HepG2 (cell line): ENCODE results near the gene MXRA8. TPM values are rescaled to one million over a fixed set of nuclear protein-coding genes. Genes with fewer than 3 reads are reported as not detected.

Experiments used
- AKAP8 ChIP-seq: sonication (generic); formaldehyde crosslinking; IDR thresholded peaks from 2 replicates; pipeline ENCODE4 v1.5.1; 2020; ENCODE audit warnings: mild to moderate bottlenecking, missing genetic modification reagents
- BCL6 ChIP-seq: IDR thresholded peaks from 2 replicates; pipeline ENCODE4 v1.6.1; 2016; ENCODE audit warnings: missing genetic modification reagents, missing compliant biosample characterization
- EED ChIP-seq: sonication (generic); formaldehyde crosslinking; IDR thresholded peaks from 2 replicates; pipeline ENCODE4 v1.5.0; 2020; ENCODE audit warnings: mild to moderate bottlenecking, missing genetic modification reagents
- HNRNPLL ChIP-seq: fragments of 200-400 bp; formaldehyde crosslinking; IDR thresholded peaks from 2 replicates; pipeline ENCODE4 v1.6.1; 2017; ENCODE audit warnings: mild to moderate bottlenecking, low read depth, low read length; ENCODE audit not compliant: poor library complexity, severe bottlenecking
- KIAA2018 ChIP-seq: sonication (generic); formaldehyde crosslinking; IDR thresholded peaks from 2 replicates; pipeline ENCODE4 v1.5.0; 2020; ENCODE audit warnings: mild to moderate bottlenecking, missing genetic modification reagents, borderline replicate concordance
- NONO ChIP-seq, 2 experiments: fragments of 450-650 bp in 1 of 2; sonication (generic) in 1 of 2; formaldehyde crosslinking in 1 of 2; IDR thresholded peaks in 1 of 2; conservative IDR thresholded peaks in 1 of 2; 2 replicates each; pipeline versions ENCODE4 v1.6.1 to v1.8.0; 2017 to 2022; ENCODE audit warnings: mild to moderate bottlenecking in 1 of 2, missing genetic modification reagents in 1 of 2, moderate library complexity in 1 of 2
- NR1H2 ChIP-seq: sonication (generic); formaldehyde crosslinking; IDR thresholded peaks from 2 replicates; pipeline ENCODE4 v1.8.1; 2022; ENCODE audit warnings: low read depth, missing genetic modification reagents, borderline replicate concordance
- PAXIP1 ChIP-seq: sonication (generic); formaldehyde crosslinking; conservative IDR thresholded peaks from 2 replicates; pipeline ENCODE4 v1.4.0; 2020; ENCODE audit warnings: mild to moderate bottlenecking, missing genetic modification reagents, moderate library complexity
- POLR2AphosphoS5 ChIP-seq: IDR thresholded peaks from 2 replicates; pipeline ENCODE4 v1.6.1; 2012; ENCODE audit warnings: low read depth, low read length
- SMARCE1 ChIP-seq: fragments of 450-650 bp; IDR thresholded peaks from 2 replicates; pipeline ENCODE4 v1.6.1; 2017; ENCODE audit warnings: borderline replicate concordance
- STAG1 ChIP-seq: sonication (generic); formaldehyde crosslinking; IDR thresholded peaks from 2 replicates; pipeline ENCODE4 v1.4.0; 2020; ENCODE audit warnings: missing genetic modification reagents
- ZNF543 ChIP-seq: sonication (generic); formaldehyde crosslinking; IDR thresholded peaks from 2 replicates; pipeline ENCODE4 v1.4.0; 2020; ENCODE audit warnings: mild to moderate bottlenecking, missing genetic modification reagents
- ZNF546 ChIP-seq: sonication (generic); formaldehyde crosslinking; conservative IDR thresholded peaks from 2 replicates; pipeline ENCODE4 v1.8.1; 2023; ENCODE audit warnings: mild to moderate bottlenecking, missing genetic modification reagents
- ZNF547 ChIP-seq: sonication (generic); formaldehyde crosslinking; IDR thresholded peaks from 2 replicates; pipeline ENCODE4 v1.5.1; 2020; ENCODE audit warnings: mild to moderate bottlenecking, missing genetic modification reagents
- ZNF678 ChIP-seq: sonication (generic); formaldehyde crosslinking; IDR thresholded peaks from 2 replicates; pipeline ENCODE4 v1.4.0; 2020; ENCODE audit warnings: mild to moderate bottlenecking, missing genetic modification reagents
- polyA plus RNA-seq, 8 experiments: library from polyadenylated mRNA; depleted of rRNA in 3 of 8; stranded (reverse) in 7 of 8; unstranded in 1 of 8; fragments of >200 nt; fragmentation: Illumina TruSeq in 4 of 8; extraction: Trizol in 4 of 8; gene quantifications; 2 replicates each; pipeline versions ENCODE4 v1.2.1 to v1.2.3, GENCODE V29; 2011 to 2016; ENCODE audit warnings: low read depth in 4 of 8, missing spikeins in 1 of 8, mixed read lengths in 1 of 8; ENCODE audit not compliant: insufficient read depth in 1 of 8
- total RNA-seq, 5 experiments: library from RNA; depleted of rRNA; stranded (reverse); fragments of >200 nt; fragmentation: Illumina TruSeq; extraction: Trizol; gene quantifications; 2 replicates each; pipeline ENCODE4 v1.2.3, GENCODE V29; 2016; ENCODE audit warnings: low read depth in 1 of 5

The MXRA8 gene
- total and polyA plus RNA-seq, 2 of the 13 experiments (the other 11 are each of a cell fraction or from before 2014, with no cell fraction given), result 19.8 to 44.8 TPM

- TF ChIP-seq KIAA2018 (no peak), AKAP8 (CRISPR knock-in tag) (peak; percentile 18; the same call in 1 of the 2 replicates), SMARCE1 (no peak), ZNF678 (CRISPR knock-in tag) (0 out of 2 replicates have a peak, but pooled peaks have one; percentile 41), BCL6 (CRISPR knock-in tag) (0 out of 2 replicates have a peak, but pooled peaks have one; percentile 15), ZNF547 (0 out of 2 replicates have a peak, but pooled peaks have one; percentile 4), STAG1 (CRISPR knock-in tag) (no peak; the same call in 1 of the 2 replicates), HNRNPLL (peak; percentile 59), NONO (IDR thresholded peaks at IDR 0.05) (no peak), NONO (CRISPR knock-in tag; conservative IDR thresholded peaks at IDR 0.05) (peak; percentile 49; the same call in 1 of the 2 replicates), ZNF546 (CRISPR knock-in tag) (peak; percentile 78; the same call in 1 of the 2 replicates), PAXIP1 (CRISPR knock-in tag) (peak; percentile 53), EED (CRISPR knock-in tag) (no peak), NR1H2 (no peak), ZNF543 (CRISPR knock-in tag) (peak; percentile 67; the same call in 1 of the 2 replicates), POLR2AphosphoS5 (peak; percentile 24; the same call in 1 of the 2 replicates)
Observed at GRCh38 chr1:1347663-1348419, 10.5 kb downstream of the MXRA8 start (continued).
